OCI-LY7 (cell line): ENCODE results near the gene TPP1. TPM values are rescaled to one million over a fixed set of nuclear protein-coding genes. Genes with fewer than 3 reads are reported as not detected.

ENCODE experiments used
- BruUV-seq: library from RNA; stranded (reverse); fragments of 400-500 nt; replicated peaks from 2 replicates; lab custom pipeline; 2021; lab: Mats Ljungman, UMichigan
- CTCF ChIA-PET: fragments of 300-600 bp; sonication (Branson Sonifier 250); formaldehyde crosslinking; loops from one replicate; lab custom pipeline; 2022; ENCODE audit warnings: antibody characterized with exemption; ENCODE audit not compliant: unreplicated experiment; lab: Charles Lee
- POLR2A ChIA-PET: fragments of 300-600 bp; sonication (Branson Sonifier 250); formaldehyde crosslinking; loops from one replicate; lab custom pipeline; 2022; ENCODE audit warnings: antibody characterized with exemption; lab: Charles Lee
- DNase-seq: peaks from one replicate; pipeline ENCODE4 v3.0.0-alpha.2; 2015; ENCODE audit warnings: low spot score
- H2AFZ ChIP-seq: fragments of 200-600 bp; sonication (generic), shearing (Covaris generic); 2 replicates; pipeline ENCODE4 v1.6.1; 2014; ENCODE audit warnings: mild to moderate bottlenecking, antibody characterized with exemption, low read length, moderate library complexity
- H3K27ac ChIP-seq: fragments of 200-600 bp; sonication (generic); 2 replicates; pipeline ENCODE4 v1.5.1; 2014; ENCODE audit warnings: mixed run types, low read depth, mild to moderate bottlenecking, moderate library complexity, low read length, inconsistent platforms; ENCODE audit not compliant: poor library complexity, severe bottlenecking
- H3K36me3 ChIP-seq: fragments of 200-600 bp; sonication (generic); 2 replicates; pipeline ENCODE4 v1.6.1; 2014; ENCODE audit warnings: mild to moderate bottlenecking, antibody characterized with exemption, low read length, moderate library complexity, mixed read lengths; ENCODE audit not compliant: insufficient read depth
- H3K4me1 ChIP-seq: fragments of 200-600 bp; sonication (generic); 2 replicates; pipeline ENCODE4 v1.5.1; 2014; ENCODE audit warnings: mild to moderate bottlenecking, low read length; ENCODE audit not compliant: insufficient read depth, poor library complexity, severe bottlenecking
- H3K4me2 ChIP-seq: fragments of 200-600 bp; sonication (generic); 2 replicates; pipeline ENCODE4 v1.6.1; 2014; ENCODE audit warnings: mild to moderate bottlenecking, low read length
- H3K4me3 ChIP-seq: fragments of 200-600 bp; sonication (generic); 2 replicates; pipeline ENCODE4 v1.5.1; 2014; ENCODE audit warnings: mild to moderate bottlenecking, low read depth, low read length; ENCODE audit not compliant: poor library complexity, severe bottlenecking
- H3K79me2 ChIP-seq: fragments of 200-600 bp; sonication (generic); 2 replicates; pipeline ENCODE4 v1.6.1; 2016; ENCODE audit warnings: low read depth, mild to moderate bottlenecking, low read length, moderate library complexity, mixed read lengths; ENCODE audit not compliant: insufficient read depth
- H3K9me2 ChIP-seq: fragments of 200-600 bp; sonication (generic); 2 replicates; pipeline ENCODE4 v1.6.1; 2016; ENCODE audit warnings: mild to moderate bottlenecking, low read length, mixed read lengths; ENCODE audit not compliant: insufficient read depth
- H3K9me3 ChIP-seq: fragments of 200-600 bp; sonication (generic); 2 replicates; pipeline ENCODE4 v1.6.1; 2014; ENCODE audit warnings: mild to moderate bottlenecking, mixed run types, low read length, mixed read lengths
- H4K20me1 ChIP-seq: fragments of 200-600 bp; sonication (generic); 2 replicates; pipeline ENCODE4 v1.6.1; 2014; ENCODE audit warnings: mild to moderate bottlenecking, antibody characterized with exemption, low read length, moderate library complexity, mixed read lengths; ENCODE audit not compliant: insufficient read depth
- EZH2phosphoT487 ChIP-seq: fragments of 200-600 bp; sonication (generic); IDR thresholded peaks from 2 replicates; pipeline ENCODE4 v1.6.1; 2018; ENCODE audit warnings: low read depth, borderline replicate concordance, mild to moderate bottlenecking, mixed run types, antibody characterized with exemption, low read length, moderate library complexity, mixed read lengths
- intact Hi-C: fragments of 100-400 bp; cut with micrococcal nuclease; formaldehyde crosslinking; loops from one replicate; pipeline ENCODE4 v1.10.0; 2022; ENCODE audit not compliant: unreplicated experiment
- total RNA-seq, 2 experiments: library from RNA; depleted of rRNA in 1 of 2; stranded (reverse); fragments of >200 nt in 1 of 2; shearing (Covaris generic) in 1 of 2; gene quantifications; 2 replicates each; pipeline ENCODE4 v1.2.3, GENCODE V29; 2014 to 2022
- TF ChIP-seq, protein P1 (sequence below): fragments of 200-600 bp; sonication (generic); conservative IDR thresholded peaks from 2 replicates; pipeline ENCODE4 v1.5.1; 2014; ENCODE audit warnings: mild to moderate bottlenecking, antibody characterized with exemption, low read length, moderate library complexity, mixed read lengths

The TPP1 gene
- total RNA-seq, 2 experiments from 2014 or later = 16.6 to 41.1 TPM

- intact Hi-C loops = no loop called here
- H3K36me3 ChIP-seq = no peaks in the 10 kb centered on the region
- no peak for TF ChIP-seq EZH2phosphoT487
- TF ChIP-seq, protein P1, sequence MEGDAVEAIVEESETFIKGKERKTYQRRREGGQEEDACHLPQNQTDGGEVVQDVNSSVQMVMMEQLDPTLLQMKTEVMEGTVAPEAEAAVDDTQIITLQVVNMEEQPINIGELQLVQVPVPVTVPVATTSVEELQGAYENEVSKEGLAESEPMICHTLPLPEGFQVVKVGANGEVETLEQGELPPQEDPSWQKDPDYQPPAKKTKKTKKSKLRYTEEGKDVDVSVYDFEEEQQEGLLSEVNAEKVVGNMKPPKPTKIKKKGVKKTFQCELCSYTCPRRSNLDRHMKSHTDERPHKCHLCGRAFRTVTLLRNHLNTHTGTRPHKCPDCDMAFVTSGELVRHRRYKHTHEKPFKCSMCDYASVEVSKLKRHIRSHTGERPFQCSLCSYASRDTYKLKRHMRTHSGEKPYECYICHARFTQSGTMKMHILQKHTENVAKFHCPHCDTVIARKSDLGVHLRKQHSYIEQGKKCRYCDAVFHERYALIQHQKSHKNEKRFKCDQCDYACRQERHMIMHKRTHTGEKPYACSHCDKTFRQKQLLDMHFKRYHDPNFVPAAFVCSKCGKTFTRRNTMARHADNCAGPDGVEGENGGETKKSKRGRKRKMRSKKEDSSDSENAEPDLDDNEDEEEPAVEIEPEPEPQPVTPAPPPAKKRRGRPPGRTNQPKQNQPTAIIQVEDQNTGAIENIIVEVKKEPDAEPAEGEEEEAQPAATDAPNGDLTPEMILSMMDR = no peak
- no peaks in the 10 kb centered on the region for H3K79me2 ChIP-seq
- no peak for DNase-seq
- H2AFZ ChIP-seq = no peak overlapping the region
- no peaks in the 10 kb centered on the region for H3K4me1 ChIP-seq
- H4K20me1 ChIP-seq = no peaks in the 10 kb centered on the region
- H3K4me2 ChIP-seq = no peak overlapping the region
- CTCF ChIA-PET = no interaction called here
- H3K4me3 ChIP-seq = no peak overlapping the region
- POLR2A ChIA-PET = no interaction called here
- no peak overlapping the region for H3K27ac ChIP-seq
- no peaks in the 10 kb centered on the region for H3K9me3 ChIP-seq
- BruUV-seq = no TSS peak
- no peaks in the 10 kb centered on the region for H3K9me2 ChIP-seq
Measured at GRCh38 chr11:6663794-6664469, 44.7 kb upstream of the TPP1 start.

GRCh38 chr11:6660712-6661111 is 41.5 kb upstream of the TPP1 start:
- Histone ChIP-seq H3K4me3 (no peak overlapping the region), H2AFZ (no peak overlapping the region), H3K9me2 (no peaks in the 10 kb centered on the region), H3K36me3 (no peaks in the 10 kb centered on the region), H3K79me2 (no peaks in the 10 kb centered on the region), H3K4me2 (no peak overlapping the region), H3K27ac (no peak overlapping the region), H3K4me1 (no peaks in the 10 kb centered on the region), H4K20me1 (no peaks in the 10 kb centered on the region), H3K9me3 (no peaks in the 10 kb centered on the region)
- intact Hi-C loops = no loop called here
- TF ChIP-seq EZH2phosphoT487 = no peak
- TF ChIP-seq, protein P1 = no peak
- CTCF ChIA-PET = no interaction called here
- no TSS peak for BruUV-seq
- POLR2A ChIA-PET = interaction anchor here (0.7 to 1.8 kb wide), 6 partner anchors 11 to 105 kb away, joined by 3 to 5 read pairs (median 4); no protein-coding TSS in a partner anchor
- no peak for DNase-seq

DNA sequence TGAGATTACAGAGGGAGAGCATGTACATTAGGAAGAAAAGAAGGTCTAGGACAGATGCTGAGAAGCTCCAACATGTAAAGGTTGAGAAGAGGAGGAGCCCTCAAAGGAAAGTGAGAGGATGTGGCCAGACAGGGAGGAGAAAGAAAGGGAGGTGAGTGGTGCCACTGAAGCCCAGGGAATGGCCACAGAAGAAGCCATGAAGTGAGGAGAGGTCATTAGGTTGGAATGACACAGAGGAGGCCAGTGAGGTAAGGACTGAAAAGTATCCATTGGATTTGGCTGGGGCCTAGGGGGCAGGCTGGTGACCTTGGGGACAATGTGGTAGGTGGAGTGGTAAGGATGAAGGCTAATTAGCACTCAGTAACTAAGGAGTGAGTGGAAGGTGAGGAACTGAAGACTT is 39.4 kb upstream of the TPP1 start:
- Histone ChIP-seq H3K4me1 (no peaks in the 10 kb centered on the region), H3K9me2 (no peaks in the 10 kb centered on the region), H3K9me3 (no peaks in the 10 kb centered on the region), H3K4me2 (no peak overlapping the region), H4K20me1 (no peaks in the 10 kb centered on the region), H2AFZ (no peak overlapping the region), H3K27ac (no peak overlapping the region), H3K4me3 (no peak overlapping the region), H3K36me3 (no peaks in the 10 kb centered on the region), H3K79me2 (no peaks in the 10 kb centered on the region)
- DNase-seq = no peak
- no TSS peak for BruUV-seq
- POLR2A ChIA-PET = interaction anchor here (1.0 kb wide), 2 partner anchors 10 to 13 kb away, joined by 3 to 4 read pairs; no protein-coding TSS in a partner anchor
- TF ChIP-seq, protein P1 = no peak
- no peak for TF ChIP-seq EZH2phosphoT487
- intact Hi-C loops = no loop called here
- CTCF ChIA-PET = interaction anchor here (1.2 kb wide), 1 partner anchor 12 kb away, joined by 3 read pairs; no protein-coding TSS in a partner anchor
